Lower lobe of right lung (tissue), 2 donors: ENCODE results near the gene OR2Z1. TPM values are rescaled to one million over a fixed set of nuclear protein-coding genes. Genes with fewer than 3 reads are reported as not detected.

Source experiments
- ATAC-seq, 2 donors: fragments of 200-7000 bp; cut with Tn5 transposase; one replicate each; pipeline ENCODE4 v1.9.1; 2020 to 2022; ENCODE audit warnings: mild to moderate bottlenecking in 2 of 2, moderate library complexity in 2 of 2
- DNase-seq: peaks from one replicate; pipeline ENCODE4 v3.0.0-alpha.2; 2020
- H3K27ac ChIP-seq: fragments of 200-600 bp; one replicate; pipeline ENCODE4 v1.8.0; 2022
- H3K27me3 ChIP-seq: fragments of 200-600 bp; one replicate; pipeline ENCODE4 v1.8.0; 2022; ENCODE audit warnings: low read depth
- H3K36me3 ChIP-seq: fragments of 200-600 bp; one replicate; pipeline ENCODE4 v1.8.0; 2022; ENCODE audit warnings: mild to moderate bottlenecking
- H3K4me1 ChIP-seq: fragments of 200-600 bp; one replicate; pipeline ENCODE4 v1.8.0; 2022
- H3K4me3 ChIP-seq: fragments of 200-600 bp; one replicate; pipeline ENCODE4 v1.8.0; 2022; ENCODE audit warnings: mild to moderate bottlenecking
- H3K9me3 ChIP-seq: fragments of 200-600 bp; one replicate; pipeline ENCODE4 v1.8.0; 2022
- intact Hi-C: fragments of 100-400 bp; cut with DNase I; formaldehyde crosslinking; loops from one replicate; pipeline ENCODE4 v1.11.0; 2022
- long read RNA-seq: library from polyadenylated mRNA; unstranded; transcript quantifications from one replicate; pipeline ENCODE4 v2.0.0, GENCODE V29; 2021
- total RNA-seq: library from RNA; stranded (reverse); fragmentation: NEBNext Ultra II Directional; extraction: Animal tissue kit (Norgen Biotek cat#: 25700); gene quantifications from one replicate; pipeline ENCODE4 v1.2.1, GENCODE V29; 2021
- TF ChIP-seq, protein P1 (sequence below): fragments of 200-600 bp; IDR thresholded peaks from one replicate; pipeline ENCODE4 v1.8.0; 2022; ENCODE audit warnings: antibody characterized with exemption, mild to moderate bottlenecking
- donor health status: DM: no; HTN: yes; CAD: no; lungs with severe emphysema.

The OR2Z1 gene
- not detected for total RNA-seq
- long read RNA-seq, result 0 reads

- DNase-seq (no peak), ATAC-seq (no peak)
- TF ChIP-seq, protein P1, sequence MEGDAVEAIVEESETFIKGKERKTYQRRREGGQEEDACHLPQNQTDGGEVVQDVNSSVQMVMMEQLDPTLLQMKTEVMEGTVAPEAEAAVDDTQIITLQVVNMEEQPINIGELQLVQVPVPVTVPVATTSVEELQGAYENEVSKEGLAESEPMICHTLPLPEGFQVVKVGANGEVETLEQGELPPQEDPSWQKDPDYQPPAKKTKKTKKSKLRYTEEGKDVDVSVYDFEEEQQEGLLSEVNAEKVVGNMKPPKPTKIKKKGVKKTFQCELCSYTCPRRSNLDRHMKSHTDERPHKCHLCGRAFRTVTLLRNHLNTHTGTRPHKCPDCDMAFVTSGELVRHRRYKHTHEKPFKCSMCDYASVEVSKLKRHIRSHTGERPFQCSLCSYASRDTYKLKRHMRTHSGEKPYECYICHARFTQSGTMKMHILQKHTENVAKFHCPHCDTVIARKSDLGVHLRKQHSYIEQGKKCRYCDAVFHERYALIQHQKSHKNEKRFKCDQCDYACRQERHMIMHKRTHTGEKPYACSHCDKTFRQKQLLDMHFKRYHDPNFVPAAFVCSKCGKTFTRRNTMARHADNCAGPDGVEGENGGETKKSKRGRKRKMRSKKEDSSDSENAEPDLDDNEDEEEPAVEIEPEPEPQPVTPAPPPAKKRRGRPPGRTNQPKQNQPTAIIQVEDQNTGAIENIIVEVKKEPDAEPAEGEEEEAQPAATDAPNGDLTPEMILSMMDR, result no peak
- Histone ChIP-seq H3K4me1 (no peaks in the 10 kb centered on the region), H3K4me3 (no peak within 1 kb of the TSS), H3K36me3 (no peaks in the 10 kb centered on the region), H3K27ac (no peak within 1 kb of the TSS), H3K27me3 (peaks cover 11% of the 10 kb centered on the region), H3K9me3 (no peaks in the 10 kb centered on the region)
- intact Hi-C loops, result no loop called here
Observed at GRCh38 chr19:8721334-8721733, at the start of gene OR2Z1. Gene OR2Z1 (plus strand): TSS chr19:8721634. CDS start chr19:8731029, 9,395 bp downstream.

DNA sequence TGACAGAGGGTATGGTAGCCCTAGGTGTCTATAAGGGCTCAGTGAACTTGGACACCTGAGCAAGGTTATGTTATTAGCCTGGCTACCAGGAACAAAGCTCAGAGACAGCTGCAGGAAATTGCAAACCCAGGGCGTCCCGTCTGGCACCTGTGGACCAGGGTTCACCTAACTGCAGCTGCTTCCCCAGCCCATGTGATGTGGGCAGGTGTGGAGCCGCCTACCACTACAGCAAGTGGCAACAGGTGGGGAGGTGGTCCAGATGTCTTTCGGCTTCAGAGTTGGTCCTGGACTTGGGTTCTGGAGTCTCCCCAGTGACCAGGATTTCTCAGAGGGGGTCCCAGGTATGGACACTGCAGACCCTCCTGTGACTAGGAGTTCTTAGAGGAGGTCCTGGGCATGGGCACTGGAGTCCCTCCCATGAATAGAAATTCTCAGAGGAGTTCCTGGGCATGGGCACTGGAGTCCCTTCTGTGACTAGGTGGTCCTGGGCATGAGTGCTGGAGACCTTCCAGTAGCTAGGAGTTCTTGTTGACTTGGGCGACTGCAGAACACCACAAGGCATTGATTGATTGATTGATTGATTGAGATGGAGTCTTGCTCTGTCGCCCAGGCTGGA is 48.0 kb upstream of the OR2Z1 start:
- TF ChIP-seq, protein P1, result no peak
- Histone ChIP-seq H3K4me1 (peaks cover 11% of the 10 kb centered on the region), H3K36me3 (no peaks in the 10 kb centered on the region), H3K27me3 (no peaks in the 10 kb centered on the region), H3K9me3 (no peaks in the 10 kb centered on the region), H3K27ac (no peak overlapping the region), H3K4me3 (no peak overlapping the region)
- DNase-seq, result no peak
- no peak for ATAC-seq
- intact Hi-C loops, result no loop called here

DNA sequence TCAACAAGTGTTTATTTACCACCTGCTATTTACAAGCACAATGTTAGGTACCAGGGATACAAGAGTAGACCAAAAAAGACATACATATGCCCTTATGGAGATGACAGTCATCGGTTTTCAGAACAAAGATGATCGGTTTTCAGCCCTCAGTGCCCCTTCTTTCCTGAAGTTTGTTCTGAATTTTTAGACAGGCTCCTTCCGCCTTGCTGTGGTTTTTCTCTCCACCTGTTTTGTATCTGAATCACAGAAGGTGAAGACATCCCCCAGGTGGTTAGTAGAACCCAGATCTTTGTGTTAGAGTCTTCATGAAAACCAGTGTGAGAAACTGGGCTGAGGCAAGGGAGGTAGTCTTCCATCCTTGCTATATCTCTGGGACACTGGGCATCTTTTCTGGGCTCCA is 46.4 kb upstream of the OR2Z1 start:
- no peaks in the 10 kb centered on the region for H3K36me3 ChIP-seq
- H3K27me3 ChIP-seq, result no peaks in the 10 kb centered on the region
- H3K27ac ChIP-seq, result no peak overlapping the region
- no peak overlapping the region for H3K4me3 ChIP-seq
- intact Hi-C loops, result no loop called here
- TF ChIP-seq, protein P1, result no peak
- ATAC-seq (no peak), DNase-seq (no peak)
- H3K9me3 ChIP-seq, result no peaks in the 10 kb centered on the region
- H3K4me1 ChIP-seq, result peaks cover 11% of the 10 kb centered on the region

DNA sequence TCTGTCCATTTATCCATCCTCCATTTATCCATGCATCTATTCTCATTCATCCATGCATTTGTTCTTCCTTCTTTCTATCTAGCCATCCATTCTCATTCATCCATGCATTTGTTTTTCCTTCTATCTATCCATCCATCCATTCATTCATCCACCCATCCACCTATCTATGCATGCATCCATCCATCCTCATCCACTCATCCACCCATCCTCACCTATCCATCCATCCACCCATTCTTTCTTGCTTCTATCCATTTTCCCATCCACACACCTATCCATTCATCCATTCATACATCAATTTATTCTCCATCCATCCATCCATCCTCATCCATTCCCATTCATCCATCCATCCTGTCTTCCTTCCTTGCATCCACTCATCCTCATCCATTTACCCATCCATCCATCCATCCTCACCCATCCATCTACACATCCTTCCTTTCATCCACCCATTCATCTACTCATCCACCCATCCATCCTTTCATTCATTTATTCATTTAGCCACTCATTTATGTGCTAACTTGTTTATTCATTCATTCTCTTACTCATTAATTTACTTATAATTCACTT is 43.1 kb upstream of the OR2Z1 start:
- ATAC-seq (no peak), DNase-seq (no peak)
- Histone ChIP-seq H3K36me3 (no peaks in the 10 kb centered on the region), H3K4me3 (no peak overlapping the region), H3K27ac (no peak overlapping the region), H3K9me3 (no peaks in the 10 kb centered on the region), H3K4me1 (no peaks in the 10 kb centered on the region), H3K27me3 (no peaks in the 10 kb centered on the region)
- TF ChIP-seq, protein P1, result no peak
- intact Hi-C loops, result no loop called here

DNA sequence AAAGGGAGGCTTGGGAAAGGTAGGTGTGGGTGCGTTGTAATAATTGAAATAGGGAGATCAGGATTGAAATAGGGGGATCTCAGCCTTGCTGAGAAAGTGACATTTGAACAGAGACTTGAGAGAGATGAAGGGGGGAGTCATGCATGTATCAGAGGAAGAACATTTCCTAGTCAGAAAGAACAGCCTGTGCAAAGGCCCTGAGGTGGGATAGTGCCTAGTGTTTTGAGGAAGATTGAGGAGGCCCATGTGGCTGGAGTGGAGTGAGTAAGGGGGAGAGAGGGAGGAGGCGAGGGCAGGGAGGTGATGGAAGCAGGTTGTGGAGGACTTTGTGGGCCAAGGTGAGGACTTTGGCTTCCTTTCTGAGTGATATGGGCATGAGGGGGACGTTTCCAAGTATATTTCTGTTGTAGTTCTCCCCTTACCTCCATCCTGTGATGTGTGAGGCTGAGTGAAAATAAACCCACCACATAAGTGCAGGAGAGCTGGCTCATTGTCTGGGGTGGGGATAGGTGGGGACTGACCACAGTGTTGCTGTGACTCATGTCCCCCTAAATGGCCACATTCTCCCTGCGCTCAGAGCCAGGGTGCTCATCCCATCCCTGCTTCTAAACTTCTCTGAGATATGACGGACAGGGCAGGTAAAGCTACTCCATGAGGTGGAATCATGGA is 40.6 kb upstream of the OR2Z1 start:
- Histone ChIP-seq H3K4me1 (no peaks in the 10 kb centered on the region), H3K4me3 (no peak overlapping the region), H3K9me3 (no peaks in the 10 kb centered on the region), H3K27me3 (peaks cover 5% of the 10 kb centered on the region), H3K27ac (no peak overlapping the region), H3K36me3 (no peaks in the 10 kb centered on the region)
- intact Hi-C loops, result no loop called here
- no peak for ATAC-seq
- no peak for DNase-seq
- TF ChIP-seq, protein P1, result no peak
